NCI-H1436 (cell line): ENCODE measurements around the gene KLHL24.
"Not testable (repeated sequence)": the region's sequence is repeated elsewhere in the genome, so short reads cannot be mapped to it uniquely, and the experiment has no call there.

Experiments
- DNase-seq: peaks from one replicate; lab custom pipeline; 2025; lab: John Stamatoyannopoulos, UW

Gene KLHL24

DNA sequence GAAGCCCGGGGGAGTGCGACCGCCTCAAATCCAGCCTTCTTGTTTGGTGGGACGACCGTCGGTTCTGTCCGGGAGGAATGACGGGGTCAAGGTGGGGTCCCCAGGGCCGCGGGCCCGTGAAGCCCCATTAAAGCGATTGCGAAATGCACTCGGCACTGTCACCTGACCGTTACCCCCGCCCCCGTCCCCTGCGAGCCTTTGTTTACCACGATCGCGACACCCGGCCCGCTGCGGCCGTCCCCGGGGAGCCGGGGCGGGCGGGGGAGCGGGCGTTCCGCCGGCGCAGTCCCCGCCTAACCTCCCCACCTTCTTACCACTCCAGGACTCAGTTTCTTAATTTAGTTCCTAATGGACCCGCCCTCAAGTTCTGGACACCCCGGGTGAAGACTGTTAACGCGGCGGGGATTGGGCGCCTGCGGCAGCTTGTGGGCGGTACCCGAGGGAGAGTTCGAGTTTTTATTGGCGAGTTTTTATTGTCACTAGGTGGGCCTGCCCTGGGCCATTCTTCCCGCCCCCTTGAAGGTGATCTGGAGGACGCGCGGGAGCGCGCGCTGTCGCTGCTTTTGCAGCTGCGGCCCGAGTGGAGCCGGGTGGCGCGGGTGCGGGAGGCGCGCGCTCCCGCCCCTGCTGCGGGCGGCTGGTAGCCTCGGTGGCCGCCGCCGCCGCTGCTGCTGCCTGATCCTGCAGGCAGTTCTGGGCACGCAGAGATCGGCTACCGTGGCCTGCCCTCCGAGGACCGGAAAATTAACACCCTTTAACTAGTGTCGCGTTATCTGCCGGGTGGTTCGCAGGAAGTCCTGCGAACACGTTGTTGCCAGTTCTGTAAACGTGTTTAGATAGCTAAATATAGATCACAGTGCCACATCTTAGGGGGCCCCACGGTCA lies 1.0 kb downstream of the KLHL24 start:
- peak; percentile 99 for DNase-seq

DNA sequence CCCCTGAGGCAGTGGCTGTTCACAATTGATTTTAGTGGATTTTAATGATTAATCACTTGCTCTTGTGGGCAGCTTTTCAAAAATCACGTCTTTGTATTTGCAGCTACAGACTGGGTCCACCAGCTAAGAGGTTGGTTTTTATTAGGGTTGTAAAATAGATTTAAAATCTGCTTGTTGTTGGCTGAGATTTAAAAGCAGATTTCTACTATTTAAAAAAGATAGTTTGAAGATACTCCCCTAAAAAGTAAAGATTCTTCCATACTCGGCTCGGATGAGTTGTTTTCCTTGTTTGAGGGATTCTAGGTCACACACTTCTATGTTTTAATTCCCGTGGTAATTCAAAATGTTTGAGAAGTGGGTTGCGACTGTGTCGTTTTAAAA lies 1.7 kb downstream of the KLHL24 start:
- no peak for DNase-seq

DNA sequence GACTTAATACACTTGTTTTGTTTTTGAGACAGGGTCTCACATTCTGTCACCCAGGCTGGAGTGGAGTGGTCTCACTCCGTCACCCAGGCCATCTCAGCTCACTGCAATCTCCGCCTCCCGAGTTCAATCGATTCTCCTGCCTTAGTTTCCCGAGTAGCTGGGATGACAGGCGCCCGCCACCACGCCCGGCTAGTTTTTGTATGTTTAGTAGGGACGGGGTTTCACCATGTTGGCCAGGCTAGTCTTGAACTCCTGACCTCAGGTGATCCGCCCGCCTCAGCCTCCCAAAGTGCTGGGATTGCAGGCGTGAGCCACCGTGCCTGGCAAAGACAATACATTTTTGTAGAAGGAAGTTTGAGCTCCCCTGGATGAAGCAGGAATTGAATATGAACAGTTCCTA lies 2.2 kb downstream of the KLHL24 start:
- not testable (repeated sequence) for DNase-seq

DNA sequence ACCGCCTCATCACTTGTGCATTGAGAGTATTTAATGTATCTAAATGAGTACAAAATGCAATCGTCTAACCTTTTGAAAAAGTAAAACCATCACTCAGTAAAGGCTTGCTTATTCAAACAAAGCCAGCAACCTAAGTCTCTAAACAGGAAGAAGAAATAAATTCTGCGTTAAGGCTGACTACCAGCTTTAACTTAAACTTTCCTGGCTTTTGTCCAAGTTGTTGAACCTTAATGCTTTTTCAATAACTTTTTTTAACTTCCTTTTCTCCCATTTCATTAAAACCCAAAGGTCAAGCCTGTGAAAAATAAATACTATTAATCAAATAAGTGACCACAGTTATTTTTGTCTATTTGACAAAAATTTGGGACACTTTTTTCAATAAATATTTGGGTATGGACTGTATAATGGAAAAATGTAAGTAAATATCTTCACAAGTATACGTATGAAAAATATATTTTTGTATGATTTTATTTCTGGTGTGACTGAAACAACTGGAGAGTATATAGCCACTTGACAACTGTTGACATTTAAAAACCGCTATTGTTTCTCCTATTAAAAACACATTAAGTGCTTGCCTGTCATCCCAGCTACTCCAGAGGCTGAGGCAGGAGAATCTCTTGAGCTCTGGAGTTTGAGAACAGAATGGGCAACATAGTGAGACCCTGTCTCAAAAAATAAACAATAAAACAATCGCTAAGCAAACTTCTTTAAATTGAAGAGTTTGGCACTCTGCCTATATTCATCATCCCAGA lies 2.9 kb downstream of the KLHL24 start:
- no peak for DNase-seq

DNA sequence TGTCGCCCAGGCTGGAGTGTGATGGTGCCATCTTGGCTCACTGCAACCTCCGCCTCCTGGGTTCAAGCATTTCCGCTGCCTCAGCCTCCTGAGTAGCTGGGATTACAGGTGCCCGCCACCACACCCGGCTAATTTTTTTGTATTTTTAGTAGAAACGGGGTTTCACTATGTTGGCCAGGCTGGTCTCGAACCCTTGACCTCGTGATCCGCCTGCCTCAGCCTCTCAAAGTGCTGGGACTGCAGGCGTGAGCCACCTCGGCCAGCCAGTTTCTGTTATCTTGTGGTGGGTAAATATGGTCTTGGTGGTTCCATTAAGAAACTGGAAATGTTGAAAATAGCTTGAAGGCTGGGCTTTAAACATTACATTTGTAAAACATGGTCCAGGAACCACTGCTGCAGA lies 5.2 kb downstream of the KLHL24 start:
- DNase-seq = not testable (repeated sequence)

DNA sequence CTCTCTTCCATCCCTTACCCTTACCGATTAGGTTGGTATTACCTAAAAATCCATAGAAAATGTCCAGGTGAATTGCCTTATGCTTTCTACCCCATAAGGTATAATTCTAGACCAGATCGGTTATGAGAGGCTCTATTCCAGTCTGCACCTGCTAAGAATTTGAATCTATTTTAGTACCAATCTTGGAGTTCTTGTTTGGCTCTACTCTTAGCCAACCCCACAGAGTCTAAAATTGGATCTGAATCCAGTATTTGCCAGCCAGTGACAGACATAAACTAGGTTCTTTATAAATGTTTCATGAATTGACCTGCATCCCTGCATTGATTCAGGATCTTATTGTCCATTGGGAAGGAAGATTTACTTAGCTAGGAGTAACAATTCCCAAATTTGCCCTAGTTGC lies 6.5 kb downstream of the KLHL24 start:
- DNase-seq = no peak

DNA sequence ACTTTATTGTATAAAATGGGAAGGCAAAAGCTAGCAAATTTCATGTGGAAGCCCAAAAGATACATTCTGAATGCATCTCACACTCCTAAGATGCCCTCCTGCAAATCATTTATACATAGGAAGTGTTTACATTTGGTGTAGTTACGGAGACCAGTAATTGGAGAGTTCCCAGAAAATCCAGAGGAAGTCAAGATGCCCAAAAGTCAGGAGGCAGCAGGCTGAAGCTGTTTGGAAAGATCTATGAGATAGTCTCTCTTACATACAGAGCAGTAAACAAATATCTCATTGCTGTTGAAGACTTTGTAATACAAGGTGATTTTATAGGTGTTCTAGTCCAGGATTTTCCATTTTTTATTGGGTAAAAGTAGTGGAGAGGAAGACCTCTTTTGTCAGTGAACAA lies 8.8 kb downstream of the KLHL24 start:
- DNase-seq = no peak

DNA sequence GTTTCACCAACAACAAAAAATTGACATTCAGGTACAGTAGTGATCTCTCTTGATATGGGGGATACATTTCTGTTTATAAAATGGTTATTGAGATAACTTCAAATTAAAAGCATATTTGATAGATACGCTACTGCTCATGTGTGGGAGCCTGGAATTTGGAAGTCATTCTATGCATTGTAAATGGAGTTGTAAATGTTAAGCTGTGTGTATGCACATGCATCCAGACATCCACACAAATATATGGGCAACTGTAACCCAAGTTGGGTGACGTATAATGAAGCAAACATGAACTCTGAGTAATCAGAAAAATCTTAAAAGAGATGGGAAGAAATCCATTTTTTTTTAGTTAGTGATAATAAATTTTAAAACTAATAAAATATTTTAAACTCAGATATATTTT lies 9.8 kb downstream of the KLHL24 start:
- DNase-seq = no peak

DNA sequence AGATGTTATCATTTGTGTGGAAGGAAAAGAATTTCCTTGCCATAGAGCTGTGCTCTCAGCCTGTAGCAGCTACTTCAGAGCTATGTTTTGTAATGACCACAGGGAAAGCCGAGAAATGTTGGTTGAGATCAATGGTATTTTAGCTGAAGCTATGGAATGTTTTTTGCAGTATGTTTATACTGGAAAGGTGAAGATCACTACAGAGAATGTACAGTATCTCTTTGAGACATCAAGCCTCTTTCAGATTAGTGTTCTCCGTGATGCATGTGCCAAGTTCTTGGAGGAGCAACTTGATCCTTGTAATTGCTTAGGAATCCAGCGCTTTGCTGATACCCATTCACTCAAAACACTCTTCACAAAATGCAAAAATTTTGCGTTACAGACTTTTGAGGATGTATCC lies 15.1 kb downstream of the KLHL24 start:
- no peak for DNase-seq

DNA sequence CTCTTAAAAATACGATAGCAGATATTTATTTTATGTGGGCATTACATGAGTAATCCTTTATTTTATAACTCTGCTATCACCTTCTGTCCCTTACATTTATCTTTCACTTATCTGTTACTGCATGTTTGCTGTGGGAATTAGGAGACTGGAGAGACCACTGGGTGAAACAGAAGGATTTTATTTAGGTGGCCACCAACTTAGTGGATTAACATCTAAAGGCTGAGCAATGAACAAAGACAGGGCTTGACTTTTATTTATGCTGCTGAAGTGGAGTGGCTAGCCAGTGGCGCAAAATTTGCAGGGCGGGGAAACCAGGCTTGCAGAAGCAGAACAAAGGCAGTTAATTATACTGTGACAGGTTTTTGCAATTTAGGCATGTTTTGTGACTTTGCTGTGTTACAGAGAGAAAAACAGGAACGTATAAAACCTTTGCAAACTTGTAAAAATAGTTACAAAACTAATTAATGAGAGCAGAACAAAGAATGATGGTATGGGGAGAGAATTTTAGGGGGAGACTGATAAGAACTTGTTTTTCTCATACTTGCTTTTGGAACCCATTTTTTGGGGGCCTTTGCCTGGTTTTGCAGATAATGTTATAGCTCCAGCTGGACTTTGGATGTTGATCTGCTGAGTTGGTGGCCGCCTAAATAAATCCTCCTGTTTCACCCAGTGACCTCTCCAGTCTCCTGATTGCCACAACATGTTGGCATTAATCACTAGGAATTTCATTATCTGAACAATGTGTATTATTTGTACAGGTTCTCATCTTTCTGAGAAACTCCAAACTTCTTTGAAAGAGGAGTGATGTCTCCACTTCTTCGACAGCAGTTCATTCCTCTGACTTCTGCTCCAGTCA lies 18.0 kb downstream of the KLHL24 start:
- DNase-seq = no peak

DNA sequence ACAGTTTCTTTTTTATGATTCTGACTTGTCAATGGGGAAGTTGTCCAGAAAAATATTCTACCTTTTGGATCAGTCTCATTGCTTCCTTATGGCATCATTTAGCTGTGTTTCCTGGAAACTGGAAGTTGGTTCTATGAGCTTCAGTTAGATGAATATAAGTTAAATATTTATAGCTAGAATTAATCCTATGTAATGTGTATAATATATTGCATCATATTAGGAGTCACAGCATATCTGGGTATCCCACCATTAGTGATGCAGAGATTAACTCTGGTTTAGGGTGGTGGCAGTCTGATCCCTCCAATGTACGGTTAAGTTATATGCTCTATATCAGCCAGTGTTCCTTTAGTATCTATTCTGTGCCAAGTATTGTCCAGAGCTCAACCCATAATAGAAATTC lies 19.3 kb downstream of the KLHL24 start:
- DNase-seq = no peak

DNA sequence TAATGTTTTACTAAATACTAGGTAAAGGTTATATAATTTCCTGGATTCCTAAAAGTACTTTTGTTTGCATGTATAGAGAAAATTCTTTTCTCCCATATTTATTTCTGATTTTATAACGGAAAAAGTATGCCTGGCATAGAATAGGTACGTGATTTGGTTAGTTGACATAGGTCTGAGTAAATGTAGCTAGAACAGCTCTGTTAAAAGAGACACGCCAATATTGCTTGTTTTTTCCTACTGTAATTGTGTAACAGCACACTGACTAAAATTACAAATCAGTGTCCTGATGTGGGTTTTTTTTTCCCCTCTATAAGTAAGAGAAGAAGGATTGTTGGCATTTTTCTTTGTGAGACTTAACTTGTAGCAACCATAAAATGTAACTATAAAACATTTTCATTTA lies 26.7 kb downstream of the KLHL24 start:
- no peak for DNase-seq

DNA sequence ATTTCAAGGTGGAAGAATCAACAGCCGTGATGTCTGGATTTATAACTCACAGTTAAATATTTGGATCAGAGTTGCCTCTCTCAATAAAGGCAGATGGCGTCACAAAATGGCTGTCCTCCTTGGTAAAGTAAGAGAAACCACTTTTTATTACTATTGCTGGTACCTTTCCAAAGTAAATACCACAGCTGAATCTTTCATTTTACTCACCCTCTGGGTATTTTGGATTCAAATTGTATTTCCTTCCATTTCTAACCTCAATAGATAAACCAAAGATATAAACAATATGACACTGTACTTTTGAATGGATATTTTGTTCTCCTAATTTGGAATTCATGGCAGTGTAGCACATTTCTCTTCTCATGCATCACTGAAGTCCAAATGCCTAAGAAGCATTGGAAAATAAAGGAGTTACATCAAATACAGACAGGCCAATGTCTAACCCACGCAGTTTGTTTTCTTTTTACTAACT lies 29.5 kb downstream of the KLHL24 start:
- DNase-seq = no peak

DNA sequence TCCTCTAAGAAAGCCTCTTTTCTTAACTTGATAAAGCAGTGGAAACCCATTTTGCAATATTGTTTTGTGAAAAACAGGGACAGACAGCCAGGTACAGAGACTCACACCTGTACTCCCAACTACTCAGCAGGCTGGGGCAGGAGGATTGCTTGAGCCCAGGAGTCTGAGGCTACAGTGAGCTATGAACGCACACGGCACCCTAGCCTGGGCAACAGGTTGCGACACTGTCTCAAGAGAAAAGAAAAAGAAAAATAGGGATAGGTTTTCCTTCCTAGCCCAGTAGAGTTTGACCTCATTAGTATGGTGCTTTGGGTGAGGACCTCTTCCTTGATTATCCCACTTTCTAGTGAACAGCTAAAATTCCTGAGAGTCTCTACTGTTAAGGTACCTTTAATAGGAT lies 44.6 kb downstream of the KLHL24 start:
- DNase-seq = no peak

DNA sequence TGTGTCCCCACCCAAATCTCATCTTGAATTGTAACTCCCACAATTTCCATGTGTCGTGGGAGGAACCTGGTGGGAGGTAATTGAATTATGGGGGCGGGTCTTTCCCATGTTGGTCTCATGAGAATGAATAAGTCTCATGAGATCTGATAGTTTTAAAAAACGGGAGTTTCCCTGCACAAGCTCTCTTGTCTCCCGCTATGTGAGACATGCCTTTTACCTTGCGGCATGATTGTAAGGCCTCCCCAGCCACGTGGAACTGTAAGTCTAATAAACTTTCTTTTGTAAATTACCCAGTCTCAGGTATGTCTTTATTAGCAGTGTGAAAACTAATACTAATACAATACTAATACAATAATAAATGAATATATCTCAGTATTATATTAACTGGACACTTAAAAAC lies 52.3 kb downstream of the KLHL24 start:
- DNase-seq = no peak

DNA sequence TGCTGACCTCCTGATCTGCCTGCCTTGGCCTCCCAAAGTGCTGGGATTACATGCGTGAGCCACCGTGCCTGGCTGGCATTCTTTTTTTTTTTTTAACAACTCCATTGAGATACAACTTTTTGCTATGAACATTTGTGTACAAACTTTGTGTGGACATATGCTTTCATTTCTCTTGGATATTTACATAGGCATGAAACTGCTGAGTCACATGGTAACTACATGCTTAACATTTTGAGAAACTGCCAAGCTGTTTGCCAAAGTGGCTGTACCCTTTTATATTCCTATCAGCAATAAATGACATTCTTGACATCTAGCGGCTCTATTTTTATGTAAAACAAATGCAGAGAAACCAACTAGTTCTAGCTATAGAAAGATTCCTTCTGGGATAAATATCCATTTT lies 53.5 kb downstream of the KLHL24 start:
- DNase-seq = no peak

DNA sequence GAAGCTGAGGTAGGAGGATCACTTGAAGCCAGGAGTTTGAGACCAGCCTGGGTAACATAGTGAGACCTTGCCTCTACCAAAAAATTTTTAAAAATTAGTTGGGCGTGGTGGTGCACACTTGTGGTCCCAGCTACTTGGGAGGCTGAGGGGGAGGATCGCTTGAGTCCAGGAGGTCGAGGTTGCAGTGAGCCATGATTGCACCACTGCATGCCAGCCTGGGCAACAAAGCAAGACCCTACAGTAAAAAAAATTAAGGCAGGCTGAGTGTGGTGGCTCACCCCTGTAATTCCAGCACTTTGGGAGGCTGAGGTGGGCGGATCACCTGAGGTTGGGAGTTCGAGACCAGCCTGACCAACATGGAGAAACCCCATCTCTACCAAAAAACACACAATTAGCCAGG lies 54.2 kb downstream of the KLHL24 start:
- not testable (repeated sequence) for DNase-seq

DNA sequence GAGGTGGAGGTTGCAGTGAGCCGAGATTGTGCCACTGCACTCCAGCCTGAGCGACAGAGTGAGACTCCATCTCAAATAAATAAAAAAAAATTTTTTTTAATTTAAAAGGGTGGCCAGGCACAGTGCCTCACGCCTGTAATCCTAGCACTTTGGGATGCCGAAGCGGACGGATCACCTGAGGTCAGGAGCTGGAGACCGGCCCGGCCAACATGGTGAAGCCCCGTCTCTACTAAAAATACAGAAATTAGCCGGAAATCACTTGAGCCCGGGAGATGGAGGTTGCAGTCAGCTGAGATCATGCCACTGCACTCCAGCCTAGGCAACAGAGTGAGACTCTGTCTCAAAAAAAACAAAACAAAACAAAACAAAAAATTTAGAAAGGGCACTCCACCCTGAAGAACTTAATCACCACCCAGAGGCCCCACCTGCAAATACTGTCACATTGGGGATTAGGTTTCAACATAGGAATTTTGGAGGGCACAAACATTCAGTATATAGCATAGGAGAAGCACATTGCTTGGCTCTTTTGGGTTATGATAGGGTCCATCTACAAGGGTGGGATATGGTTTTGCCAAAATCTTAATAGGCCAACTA lies 55.1 kb downstream of the KLHL24 start:
- DNase-seq = no peak

DNA sequence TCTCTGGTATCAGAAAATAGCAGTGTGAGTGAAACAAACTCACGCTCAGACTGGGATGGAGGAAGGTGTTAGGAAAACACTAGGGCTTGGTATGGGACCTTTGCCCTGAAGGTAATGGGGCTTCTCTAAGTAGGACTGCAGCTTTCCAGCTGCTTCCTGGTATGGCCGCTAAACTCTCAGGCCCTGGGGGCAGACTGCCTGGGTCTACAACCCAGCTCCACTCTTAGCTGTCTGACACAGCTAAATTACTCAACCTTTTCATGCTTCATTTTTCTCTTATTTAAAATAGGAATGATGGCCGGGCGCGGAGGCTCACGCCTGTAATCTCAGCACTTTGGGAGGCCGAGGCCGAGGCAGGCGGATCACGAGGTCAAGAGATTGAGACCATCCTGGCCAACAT lies 57.0 kb downstream of the KLHL24 start:
- DNase-seq = no peak

DNA sequence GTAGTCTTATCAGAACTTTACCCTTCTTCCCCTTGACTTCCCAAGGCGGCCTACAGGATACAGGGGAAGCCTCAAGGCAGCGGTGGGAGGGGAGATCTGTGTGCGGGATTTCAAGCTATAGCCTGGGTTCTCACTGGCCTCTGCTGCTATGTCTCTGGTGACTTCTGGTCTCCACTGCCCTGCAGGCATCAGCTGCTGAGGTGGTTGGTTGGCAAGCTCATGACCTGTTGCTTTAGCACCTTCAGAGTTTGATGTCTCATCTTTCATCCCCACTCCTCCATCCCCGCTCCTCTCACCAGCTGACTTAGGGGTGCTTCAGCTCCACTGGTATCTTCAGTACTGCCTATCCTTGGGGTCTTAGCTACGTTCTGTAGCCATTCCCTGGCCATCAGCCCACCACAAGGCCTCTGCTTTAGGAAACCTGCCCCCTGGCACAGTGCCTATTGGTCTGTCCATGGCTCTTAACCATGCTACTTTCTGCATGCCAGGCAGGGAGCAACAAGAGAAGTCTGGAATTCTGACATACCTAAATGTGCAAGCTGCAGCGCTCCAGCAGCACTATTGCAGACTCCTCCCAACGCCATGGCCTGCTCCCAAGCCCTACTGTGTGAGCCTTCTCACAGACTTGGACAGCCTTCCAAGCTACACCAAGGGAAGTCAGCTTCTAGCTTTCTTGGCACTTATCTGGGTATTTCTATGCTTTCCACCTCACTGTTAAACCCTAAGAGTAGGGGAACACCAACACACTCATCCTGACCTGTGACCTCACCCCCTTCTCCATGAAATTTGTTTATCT lies 60.3 kb downstream of the KLHL24 start:
- DNase-seq = no peak

DNA sequence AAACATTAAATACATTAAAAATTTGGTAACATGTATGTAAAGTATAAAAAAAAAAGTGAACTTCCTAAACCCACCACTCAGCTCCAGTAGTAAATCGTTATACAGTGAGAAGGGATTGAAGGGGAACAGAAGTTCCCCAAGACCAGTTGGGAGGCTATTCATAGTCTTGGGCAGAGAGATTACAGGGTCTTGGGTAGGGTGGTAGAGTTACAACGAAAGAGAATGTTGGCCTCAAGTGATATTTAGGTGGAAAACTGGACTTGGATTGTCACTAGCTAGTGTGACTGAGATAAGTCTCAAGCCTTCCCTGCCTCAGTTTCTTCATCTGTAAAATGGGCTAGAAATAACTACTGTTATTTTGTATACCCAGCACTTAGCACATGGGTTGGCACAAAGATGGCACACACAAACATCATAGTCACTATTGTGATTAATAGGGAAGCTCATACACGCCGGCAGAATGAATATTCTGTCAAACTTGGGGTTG lies 61.7 kb downstream of the KLHL24 start:
- DNase-seq = no peak
